Measurements from ENCODE around the gene NPR1.
"Not testable (repeated sequence)": the region's sequence is repeated elsewhere in the genome, so short reads cannot be mapped to it uniquely, and the experiment has no call there.

NPR1 gene
- total RNA-seq = 0 reads per million in 2 donors

DNA sequence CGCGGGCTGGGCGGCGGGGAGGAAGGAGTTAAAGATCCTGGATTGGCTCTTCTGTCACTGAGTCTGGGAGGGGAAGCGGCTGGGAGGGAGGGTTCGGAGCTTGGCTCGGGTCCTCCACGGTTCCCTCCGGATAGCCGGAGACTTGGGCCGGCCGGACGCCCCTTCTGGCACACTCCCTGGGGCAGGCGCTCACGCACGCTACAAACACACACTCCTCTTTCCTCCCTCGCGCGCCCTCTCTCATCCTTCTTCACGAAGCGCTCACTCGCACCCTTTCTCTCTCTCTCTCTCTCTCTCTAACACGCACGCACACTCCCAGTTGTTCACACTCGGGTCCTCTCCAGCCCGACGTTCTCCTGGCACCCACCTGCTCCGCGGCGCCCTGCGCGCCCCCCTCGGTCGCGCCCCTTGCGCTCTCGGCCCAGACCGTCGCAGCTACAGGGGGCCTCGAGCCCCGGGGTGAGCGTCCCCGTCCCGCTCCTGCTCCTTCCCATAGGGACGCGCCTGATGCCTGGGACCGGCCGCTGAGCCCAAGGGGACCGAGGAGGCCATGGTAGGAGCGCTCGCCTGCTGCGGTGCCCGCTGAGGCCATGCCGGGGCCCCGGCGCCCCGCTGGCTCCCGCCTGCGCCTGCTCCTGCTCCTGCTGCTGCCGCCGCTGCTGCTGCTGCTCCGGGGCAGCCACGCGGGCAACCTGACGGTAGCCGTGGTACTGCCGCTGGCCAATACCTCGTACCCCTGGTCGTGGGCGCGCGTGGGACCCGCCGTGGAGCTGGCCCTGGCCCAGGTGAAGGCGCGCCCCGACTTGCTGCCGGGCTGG is at the start of gene NPR1:
Gene NPR1 (plus strand): TSS at position 170 of the 818 bp plus-strand sequence. CDS start 421 bp downstream, at position 591.
- DNase-seq = peak in 1 of 5 experiments; percentile 37

DNA sequence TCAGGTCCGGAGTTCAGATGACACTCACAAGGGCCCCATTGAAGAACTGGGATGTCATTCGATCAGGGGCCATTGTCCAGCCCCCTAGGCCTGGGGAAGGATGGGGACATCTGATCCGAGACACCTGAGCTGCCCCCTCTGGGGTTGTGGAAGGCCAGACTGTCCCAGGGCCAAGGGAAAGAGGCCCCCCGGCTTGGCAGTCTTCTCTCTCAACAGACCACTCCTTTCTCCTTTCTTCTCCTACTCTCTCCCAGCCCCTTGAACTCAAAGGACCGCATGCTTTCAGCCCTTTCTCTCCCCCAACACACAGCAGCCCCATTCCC is 49.2 kb upstream of the NPR1 start:
- DNase-seq = no peak

DNA sequence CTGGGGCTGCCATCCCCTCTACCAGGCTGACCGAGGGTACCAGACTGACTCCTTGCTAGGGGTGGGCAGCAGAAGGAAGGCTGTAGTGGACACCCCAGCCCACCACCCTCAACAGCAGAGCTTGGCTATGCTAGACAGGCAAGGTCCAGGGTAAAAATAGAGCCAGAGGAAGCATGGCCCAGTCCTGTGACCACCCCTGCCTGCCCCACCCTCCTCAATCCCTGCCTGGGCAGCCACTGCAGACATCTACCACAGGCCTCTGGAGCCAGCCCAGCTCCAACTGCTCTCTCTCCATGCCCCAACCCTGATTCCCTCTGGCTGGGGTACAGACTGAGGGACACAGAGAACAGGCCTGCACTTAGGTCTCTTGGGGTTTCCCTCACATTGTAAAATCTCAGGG is 48.5 kb upstream of the NPR1 start:
- no peak for DNase-seq

DNA sequence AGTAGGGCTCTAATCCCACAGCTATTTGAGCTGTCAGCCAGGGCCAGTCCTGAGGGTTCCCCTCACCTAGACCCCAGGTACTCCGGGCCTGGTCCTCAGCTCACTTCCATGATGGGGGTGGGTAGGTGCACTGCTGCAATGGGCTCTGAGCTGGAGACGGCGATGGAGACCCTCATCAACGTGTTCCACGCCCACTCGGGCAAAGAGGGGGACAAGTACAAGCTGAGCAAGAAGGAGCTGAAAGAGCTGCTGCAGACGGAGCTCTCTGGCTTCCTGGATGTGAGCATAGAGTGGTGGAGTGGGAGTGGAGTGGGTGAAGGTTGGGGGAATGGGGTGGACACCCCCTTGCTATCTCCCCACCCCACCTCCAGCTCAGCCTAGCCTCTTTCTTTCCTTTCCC is 48.1 kb upstream of the NPR1 start:
- no peak for DNase-seq

DNA sequence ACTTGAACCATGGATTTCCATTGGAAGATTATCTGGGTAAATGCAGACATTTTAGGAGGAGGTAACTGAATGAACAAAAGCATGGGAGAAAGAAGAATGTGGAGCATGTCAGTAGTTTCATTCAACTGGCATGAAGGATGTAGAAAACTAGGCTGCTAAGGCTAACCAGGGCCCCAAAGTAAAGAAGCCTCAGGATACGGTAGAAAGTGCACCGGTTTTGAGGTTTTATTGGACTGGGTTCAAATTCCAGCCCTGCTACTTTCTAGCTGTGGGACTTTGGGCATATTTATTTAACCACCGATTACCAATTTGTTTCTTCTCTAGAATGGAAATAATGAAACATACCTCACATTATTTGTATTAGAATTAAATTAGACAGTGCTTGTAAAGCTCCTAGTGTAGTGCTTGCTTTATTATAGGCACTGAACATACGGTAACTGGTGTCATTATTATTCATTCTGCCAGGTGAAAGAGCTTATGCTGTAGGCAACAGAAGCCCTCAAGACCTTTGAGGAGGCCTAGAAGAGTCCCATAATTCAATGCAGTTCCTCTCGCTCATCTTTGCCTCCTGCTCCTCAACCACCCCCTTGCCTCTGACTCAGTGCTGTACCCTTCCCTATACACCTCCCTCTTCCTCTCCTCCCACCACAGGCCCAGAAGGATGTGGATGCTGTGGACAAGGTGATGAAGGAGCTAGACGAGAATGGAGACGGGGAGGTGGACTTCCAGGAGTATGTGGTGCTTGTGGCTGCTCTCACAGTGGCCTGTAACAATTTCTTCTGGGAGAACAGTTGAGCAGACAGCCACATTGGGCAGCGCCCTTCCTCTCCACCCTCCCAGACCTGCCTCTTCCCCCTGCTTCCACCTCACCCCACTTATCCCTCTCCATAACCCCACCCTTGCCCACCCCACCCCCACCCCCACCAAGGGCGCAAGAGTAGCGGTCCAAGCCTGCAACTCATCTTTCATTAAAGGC is 47.2 kb upstream of the NPR1 start:
- no peak for DNase-seq

DNA sequence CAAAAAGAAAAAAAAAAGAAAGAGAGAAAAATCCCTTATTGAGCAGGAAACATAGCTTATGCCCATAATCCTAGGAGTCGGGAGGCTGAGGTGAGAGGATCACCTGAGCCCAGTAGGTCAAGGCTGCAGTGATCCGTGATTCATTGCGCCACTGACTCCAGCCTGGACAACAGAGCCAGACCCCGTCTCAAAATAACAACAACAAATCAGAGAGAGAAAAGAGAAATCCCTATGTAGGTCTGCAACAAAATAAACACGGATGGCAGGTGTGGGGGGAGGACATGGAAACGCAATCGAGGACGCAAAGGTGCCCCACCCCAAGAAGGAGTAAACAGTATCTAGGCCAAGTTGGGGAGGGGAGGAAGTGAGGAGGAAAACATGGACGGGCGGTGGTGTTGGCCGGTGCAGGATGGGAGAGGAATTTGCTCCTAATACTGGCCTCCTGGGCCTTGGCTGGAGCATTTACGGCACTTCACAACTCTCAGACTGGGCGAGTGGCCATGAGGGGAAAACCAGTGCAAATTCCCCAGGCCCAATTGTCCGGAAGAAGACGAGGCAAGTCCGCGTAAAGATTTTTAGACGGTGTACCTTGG is 45.2 kb upstream of the NPR1 start:
- DNase-seq = no peak

DNA sequence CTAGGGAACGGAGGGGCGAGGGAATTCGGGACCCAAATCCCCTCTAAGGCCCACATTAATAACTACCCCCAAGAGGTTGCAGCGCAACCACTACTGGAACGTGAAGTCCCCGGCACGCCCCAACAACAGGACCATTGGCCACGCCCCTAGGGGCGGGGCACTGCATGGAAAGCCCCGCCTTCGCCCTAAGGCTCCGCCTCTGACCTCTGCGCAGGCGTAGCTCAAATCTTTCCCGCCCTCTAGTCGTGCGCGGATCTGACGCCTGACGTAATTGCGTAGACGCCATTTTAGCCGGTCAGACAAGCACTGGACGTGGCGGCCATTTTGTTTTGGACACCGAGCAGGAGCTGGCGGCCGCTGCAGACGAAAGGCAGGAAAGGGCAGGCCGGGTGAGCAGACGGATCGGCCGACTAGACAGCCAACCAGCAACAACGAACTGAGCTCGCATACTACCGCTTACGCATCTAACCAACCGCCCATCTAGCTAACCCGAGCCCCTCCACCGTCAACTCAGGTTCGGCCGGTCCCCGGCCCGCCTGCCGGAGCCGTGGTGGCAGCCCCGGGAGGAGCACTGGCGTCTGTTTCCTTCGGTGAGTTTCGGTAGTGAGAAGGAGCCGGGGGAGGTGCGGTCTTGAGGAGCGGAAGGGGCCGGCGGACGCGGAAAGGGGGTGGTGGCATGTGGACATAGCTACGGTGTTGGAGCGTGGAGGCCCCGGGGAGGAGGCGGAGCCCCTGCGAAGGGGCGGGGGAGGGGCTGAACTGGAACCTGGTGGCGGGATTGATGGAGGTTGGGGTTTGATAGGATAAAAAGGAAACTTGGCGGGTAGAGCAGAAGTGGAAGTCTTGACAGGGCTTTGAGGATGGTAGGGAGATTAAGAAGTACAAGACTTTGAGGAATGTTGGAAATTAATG is 44.5 kb upstream of the NPR1 start, which contains the start of gene CHTOP:
Gene CHTOP (plus strand): TSS at position 313 of the 912 bp plus-strand sequence. CDS start 2,523 bp downstream, outside the sequence.
- peak; percentile 86 to 97 (median 93) for DNase-seq

DNA sequence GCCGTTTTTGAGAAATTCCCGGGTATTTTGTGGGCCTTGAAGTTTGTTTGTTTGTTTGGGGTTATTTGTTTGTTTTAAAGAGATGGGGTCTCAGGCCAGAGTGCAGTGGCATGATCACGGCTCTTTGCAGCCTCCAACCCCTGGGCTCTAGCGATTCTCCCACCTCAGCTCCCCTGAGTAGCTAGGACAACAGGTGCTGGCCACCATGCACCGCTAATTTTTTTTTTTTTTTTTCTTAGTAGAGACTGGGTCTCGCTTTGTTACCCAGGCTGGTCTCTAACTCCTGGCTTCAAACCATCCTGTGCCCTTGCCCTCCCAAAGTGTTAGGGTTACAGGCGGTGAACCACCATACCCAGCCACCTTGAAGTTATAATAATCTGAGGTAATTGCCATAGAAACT is 42.6 kb upstream of the NPR1 start:
- no peak for DNase-seq

DNA sequence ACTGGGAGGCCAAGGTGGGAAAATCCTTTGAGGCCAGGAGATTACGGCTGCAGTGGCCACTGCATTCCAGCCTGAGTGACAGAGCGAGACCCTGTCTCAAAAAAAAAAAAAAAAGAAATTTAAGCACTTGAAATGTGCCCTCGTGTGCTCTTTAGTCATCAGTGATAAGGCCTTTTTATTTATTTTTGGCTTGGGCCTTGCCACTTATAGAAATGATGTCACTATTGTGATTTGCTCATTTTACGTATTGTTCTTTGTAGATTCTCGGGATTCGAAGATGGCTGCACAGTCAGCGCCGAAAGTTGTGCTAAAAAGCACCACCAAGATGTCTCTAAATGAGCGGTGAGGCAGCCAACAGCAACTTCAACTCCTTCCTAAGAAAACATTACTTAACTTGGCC is 42.2 kb upstream of the NPR1 start:
- DNase-seq = no peak

DNA sequence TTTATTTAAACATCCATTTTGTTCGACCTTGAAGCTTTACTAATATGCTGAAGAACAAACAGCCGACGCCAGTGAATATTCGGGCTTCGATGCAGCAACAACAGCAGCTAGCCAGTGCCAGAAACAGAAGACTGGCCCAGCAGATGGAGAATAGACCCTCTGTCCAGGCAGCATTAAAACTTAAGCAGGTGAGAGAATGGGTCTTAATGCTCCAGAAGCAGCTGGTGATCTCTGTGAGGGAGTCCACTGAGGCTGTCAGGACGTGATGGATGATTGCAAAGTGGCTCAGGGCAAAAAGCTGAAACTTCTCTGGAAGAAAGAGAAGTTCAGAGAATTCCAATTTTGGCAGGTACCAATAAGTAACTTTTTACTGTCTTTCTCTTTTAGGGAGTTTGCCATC is 40.2 kb upstream of the NPR1 start:
- no peak for DNase-seq

DNA sequence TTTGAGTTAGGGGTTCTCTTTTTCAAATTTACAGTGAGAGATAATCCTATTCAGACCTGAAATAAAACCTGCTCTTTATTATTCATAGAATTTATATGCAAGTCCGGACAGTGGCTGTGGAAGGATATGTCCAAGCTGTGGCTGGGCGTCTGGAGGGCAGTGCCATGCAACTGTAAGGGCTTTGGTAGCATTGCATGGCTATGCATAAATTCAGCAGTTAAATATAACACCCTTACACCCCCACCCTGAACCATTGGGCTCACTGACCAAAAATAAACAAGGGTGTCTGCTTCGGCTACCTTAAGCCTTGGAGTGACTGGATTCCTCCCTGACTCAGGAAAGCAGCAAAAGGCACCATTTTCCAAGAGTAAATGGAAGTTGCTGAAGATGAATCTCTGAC is 39.2 kb upstream of the NPR1 start:
- no peak for DNase-seq

DNA sequence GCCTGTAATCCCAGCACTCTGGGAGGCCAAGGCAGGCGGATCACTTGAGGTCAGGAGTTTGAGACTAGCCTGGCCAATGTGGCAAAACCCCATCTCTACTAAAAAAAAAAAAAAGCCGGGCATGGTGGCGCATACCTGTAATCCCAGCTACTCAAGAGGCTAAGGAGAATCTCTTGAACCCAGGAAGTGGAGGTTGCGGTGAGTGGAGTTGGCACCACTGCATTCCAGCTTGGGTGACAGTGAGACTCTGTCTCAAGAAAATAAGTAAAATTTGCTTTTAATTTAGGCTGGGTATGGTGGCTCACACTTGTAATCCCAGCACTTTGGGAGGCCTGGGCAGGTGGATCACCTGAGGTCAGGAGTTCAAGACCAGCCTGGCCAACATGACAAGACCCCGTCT is 38.3 kb upstream of the NPR1 start:
- DNase-seq = not testable (repeated sequence)

DNA sequence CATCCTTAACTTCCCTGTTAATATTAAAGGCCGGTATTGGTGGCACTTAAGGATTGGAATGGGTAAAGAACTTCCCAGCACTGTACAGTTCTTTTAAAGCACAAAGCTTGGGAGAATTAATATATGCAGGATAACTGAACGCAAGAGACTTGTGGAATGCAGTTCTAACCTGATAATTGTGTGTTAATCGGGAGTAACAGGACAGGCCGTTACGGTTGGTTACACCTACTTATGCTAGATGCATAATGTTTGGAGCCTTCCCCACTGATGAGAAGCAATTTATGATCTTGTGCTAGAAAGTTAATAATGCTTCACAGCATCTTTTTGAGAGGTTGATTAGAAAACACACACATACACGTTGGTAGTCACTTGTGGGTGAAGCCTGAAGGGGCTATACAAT is 37.6 kb upstream of the NPR1 start:
- DNase-seq = no peak

DNA sequence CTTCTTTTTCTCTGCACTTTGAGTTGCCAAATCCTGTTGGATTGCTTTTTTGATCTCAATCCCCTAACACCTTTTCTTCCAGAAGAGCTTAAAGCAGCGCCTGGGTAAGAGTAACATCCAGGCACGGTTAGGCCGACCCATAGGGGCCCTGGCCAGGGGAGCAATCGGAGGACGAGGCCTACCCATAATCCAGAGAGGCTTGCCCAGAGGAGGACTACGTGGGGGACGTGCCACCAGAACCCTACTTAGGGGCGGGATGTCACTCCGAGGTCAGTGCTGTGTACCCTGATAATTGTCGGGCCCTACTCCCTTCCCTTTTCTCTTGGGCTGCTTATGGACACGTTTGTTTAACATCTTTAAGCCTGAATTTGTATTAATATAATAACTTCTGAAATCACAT is 36.3 kb upstream of the NPR1 start:
- no peak for DNase-seq

DNA sequence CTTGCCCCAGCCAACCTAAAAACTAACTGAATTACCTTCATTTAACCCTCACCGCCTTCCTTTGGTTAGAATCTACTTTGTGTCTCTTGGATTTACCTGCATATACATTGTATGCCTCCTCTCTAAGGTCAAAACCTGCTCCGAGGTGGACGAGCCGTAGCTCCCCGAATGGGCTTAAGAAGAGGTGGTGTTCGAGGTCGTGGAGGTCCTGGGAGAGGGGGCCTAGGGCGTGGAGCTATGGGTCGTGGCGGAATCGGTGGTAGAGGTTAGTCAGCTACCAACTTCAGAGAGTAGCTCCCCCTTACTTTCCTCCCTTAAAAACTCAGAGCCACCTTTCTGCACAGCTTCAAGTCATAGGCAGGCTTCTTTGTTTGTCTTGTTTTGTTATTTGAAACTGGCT is 35.4 kb upstream of the NPR1 start:
- no peak for DNase-seq

DNA sequence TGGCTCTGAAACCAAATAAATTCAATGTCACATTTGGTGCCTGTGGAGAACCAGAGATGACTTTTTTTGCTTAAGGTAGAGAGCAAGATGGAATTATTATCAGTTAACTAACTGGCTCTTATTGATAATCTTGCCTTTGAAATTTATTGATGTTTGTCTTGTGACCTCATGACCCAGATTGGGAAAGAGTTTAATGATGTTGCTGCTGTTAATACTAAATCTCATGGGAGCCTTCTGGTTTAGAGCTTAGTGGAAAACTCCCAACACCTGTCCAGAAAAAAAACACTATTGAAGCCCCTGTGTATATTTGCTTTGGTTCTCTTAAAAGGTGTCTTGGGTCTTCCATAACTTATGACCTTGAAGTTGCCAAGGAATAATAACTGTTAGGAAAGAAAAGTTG is 34.7 kb upstream of the NPR1 start:
- DNase-seq = no peak

DNA sequence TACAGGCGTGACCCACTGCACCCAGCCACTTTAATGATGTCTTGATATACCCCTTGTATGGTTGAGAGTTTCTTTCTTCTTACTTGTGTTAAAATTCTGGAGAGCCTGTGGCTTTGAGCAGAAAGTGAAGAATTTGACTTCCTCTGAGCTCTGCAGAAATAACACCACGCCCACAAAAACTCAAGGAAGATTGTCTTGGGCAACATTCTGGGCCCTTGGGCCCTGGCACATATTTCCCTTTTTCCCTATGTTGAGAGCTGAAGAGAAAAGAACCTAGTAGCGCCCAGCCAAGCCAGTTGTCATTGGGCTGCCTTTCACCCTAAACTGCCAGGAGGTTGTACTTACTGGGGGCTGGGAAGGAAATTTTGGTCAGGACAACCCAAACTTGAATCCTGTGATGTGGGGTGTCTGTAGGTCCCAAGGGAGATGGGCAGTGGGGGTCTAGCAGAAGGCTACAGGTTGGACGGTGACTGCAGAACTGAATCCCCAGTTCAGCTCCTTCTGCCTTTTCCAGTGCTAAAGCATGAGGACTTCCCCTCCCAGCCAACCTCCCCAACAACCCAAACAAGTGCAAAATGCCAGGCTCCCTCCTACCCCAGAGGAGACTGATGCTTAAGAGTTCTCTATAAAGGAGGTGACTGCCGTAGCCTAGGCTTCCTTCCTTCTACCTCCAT is 31.7 kb upstream of the NPR1 start:
- DNase-seq = no peak

DNA sequence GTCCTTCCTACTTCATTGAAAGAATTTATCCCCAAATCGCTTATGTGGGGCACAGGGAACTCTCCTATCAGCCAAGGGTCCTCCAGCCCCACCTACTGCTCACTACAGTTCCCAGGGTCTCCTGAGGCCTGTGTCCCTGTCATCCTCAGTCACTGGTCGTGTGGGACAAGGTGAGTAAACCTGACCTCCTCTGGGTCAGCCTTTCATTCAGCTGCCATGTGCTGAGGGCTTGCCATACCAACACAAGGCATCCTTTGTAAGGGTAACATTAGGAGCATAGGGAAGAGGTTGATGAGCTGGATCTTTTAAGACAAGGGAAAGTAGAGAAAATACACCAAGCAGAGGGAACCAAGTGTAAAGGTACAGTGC is 31.2 kb upstream of the NPR1 start:
- DNase-seq = no peak

DNA sequence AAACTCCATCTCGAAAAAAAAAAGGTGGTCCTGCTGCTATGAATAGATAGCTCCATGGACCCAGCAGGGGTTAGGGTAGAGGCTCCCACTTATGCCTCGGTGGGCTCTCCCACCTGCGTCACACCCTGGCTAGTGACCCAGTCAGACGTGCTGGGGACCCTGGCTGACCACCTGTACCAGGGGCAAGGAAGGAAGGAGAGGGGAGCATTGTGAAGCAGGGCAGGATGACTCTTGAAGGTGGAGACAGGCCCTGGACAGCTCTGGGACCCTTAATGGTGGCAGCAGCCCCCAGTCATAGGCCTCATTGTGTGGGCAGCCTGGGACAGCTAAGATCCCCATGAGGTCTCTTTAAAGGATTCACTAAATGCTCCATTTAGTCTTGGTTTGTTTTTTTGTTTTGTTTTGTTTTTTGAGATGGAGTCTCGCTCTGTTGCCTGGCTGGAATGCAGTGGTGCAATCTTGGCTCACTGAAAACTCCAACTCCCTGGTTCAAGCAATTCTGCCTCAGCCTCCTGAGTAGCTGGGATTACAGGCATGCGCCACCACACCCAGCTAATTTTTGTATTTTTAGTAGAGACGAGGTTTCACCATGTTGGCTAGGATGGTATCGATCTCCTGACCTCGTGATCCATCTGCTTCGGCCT is 30.4 kb upstream of the NPR1 start:
- no peak for DNase-seq

DNA sequence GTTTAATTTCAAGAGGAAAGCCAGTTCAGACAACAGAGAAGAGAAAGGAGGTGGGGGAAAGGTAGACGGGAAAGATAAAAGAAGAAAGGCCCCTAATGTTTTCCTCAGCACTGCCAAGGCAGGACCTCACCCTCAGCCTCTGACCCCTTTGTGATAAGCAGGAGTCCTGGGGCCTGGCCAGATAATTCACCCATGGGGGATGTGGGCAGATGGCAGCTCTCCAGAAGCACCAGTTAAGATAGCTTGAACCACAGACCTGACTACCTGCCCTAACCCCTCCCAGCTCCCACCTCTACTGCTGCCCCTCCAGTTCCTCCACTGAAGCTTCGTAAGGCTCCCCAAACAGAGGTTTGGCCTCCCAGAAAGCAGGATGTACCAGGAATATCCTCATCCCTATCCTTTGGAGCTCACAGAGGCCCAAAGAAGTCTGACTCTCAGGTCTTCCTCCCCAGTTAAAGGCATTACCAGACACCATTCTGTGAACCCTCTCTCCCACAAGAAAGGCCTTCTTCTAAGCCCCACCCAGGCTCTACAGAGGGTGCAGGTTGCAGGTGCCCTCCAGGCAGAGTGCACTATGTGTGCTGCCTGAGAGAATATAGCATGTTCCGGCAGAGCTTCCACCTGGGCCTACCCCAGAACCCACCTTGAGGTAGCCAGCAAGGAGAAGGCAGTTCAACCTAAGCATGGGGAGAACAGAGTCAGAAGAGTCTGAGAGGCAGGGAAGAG is 29.2 kb upstream of the NPR1 start:
- no peak for DNase-seq

DNA sequence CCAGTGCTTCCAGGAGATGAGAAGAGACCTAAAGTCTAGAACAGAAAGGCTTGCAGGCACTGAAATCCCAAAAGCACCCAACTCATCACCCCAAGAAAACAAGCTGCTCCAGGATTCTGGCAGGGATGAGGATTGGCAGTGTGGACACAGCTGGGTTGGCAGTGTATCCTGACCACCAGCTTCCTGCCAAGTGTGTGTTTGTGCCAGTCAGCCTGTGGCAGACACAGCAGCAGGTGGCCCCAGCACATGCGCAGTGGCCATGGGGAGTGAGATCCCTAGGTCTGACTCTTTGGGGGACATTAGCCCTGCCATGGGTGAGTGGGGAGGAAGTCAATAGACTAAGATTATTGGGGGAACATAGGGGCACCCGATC is 28.6 kb upstream of the NPR1 start:
- DNase-seq = no peak
